HUES48 (cell line): ENCODE measurements around the gene LCMT2.
A peak's percentile ranks its signal among the peaks of the same experiment; 100 is the strongest.
"Not testable (repeated sequence)": the region's sequence is repeated elsewhere in the genome, so short reads cannot be mapped to it uniquely, and the experiment has no call there.

ENCODE experiments used
- H3K27ac ChIP-seq: one replicate; pipeline ENCODE4 v1.7.0; 2013; ENCODE audit warnings: low read depth, low read length, inconsistent platforms
- H3K27me3 ChIP-seq: 2 replicates; pipeline ENCODE4 v1.6.1; 2013; ENCODE audit warnings: mild to moderate bottlenecking, low read length; ENCODE audit not compliant: control insufficient read depth, insufficient read depth
- H3K36me3 ChIP-seq: 2 replicates; pipeline ENCODE4 v1.6.1; 2013; ENCODE audit warnings: low read length; ENCODE audit not compliant: control insufficient read depth, insufficient read depth
- H3K4me1 ChIP-seq: 2 replicates; pipeline ENCODE4 v1.6.1; 2013; ENCODE audit warnings: mild to moderate bottlenecking, low read length; ENCODE audit not compliant: control insufficient read depth, insufficient read depth
- H3K4me3 ChIP-seq: 2 replicates; pipeline ENCODE4 v1.5.1; 2013; ENCODE audit warnings: mild to moderate bottlenecking, low read depth, low read length
- H3K9ac ChIP-seq: 2 replicates; pipeline ENCODE4 v1.6.1; 2013; ENCODE audit warnings: mild to moderate bottlenecking, low read depth, low read length, moderate library complexity
- H3K9me3 ChIP-seq: 2 replicates; pipeline ENCODE4 v1.6.1; 2013; ENCODE audit warnings: low read length; ENCODE audit not compliant: control insufficient read depth, insufficient read depth

The LCMT2 gene

GRCh38 chr15:43312378-43312777, 18.0 kb downstream of the LCMT2 start:
- Histone ChIP-seq H3K36me3 (no peaks in the 10 kb centered on the region), H3K27me3 (no peaks in the 10 kb centered on the region), H3K9ac (no peak overlapping the region), H3K27ac (no peak overlapping the region), H3K4me1 (no peaks in the 10 kb centered on the region), H3K9me3 (no peaks in the 10 kb centered on the region), H3K4me3 (no peak overlapping the region)

DNA sequence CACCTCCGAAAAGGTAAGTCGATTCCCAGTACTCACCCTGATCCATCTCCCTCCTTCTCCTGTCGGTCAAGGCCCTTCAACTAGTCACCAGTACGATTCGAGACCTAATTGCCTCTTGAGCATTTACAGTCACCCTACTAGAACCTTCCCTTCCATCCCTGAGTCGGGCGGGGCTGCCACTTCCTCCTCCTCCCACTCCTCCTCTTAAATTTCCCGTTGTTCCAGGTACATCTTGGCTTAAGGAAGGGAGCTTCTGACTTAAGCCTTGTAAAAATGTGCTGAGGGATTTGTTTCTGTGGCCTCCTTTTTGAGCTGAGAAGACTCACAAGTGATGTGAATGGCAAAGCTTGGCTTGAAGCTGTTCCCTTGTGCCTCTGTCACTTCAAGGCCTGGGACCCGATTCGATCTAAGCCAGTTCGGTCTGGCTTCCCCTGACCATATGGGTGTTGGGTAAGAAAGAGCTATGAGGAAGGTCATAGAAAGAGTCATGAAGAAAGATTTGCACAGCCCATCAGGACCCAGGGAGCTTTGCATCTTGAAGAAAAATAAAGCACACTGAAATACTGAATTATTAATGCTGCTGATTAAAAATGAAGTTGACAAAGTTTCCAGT, 28.1 kb downstream of the LCMT2 start, which contains the start of gene TGM7:
Gene TGM7 (minus strand): TSS at position 51 of the 613 bp plus-strand sequence.
- H3K9ac ChIP-seq: no peak within 1 kb of the TSS
- H3K4me3 ChIP-seq: no peak within 1 kb of the TSS
- no peak within 1 kb of the TSS for H3K27ac ChIP-seq
- no peaks in the 10 kb centered on the region for H3K9me3 ChIP-seq
- no peaks in the 10 kb centered on the region for H3K36me3 ChIP-seq
- no peaks in the 10 kb centered on the region for H3K27me3 ChIP-seq
- H3K4me1 ChIP-seq: peaks cover 6% of the 10 kb centered on the region

- Histone ChIP-seq H3K36me3 (no peaks in the 10 kb centered on the region), H3K27me3 (no peaks in the 10 kb centered on the region), H3K27ac (no peak overlapping the region), H3K4me1 (peaks cover 6% of the 10 kb centered on the region), H3K9me3 (no peaks in the 10 kb centered on the region), H3K4me3 (no peak overlapping the region), H3K9ac (no peak overlapping the region)
Measured at GRCh38 chr15:43299884-43300283, 30.5 kb downstream of the LCMT2 start.

DNA sequence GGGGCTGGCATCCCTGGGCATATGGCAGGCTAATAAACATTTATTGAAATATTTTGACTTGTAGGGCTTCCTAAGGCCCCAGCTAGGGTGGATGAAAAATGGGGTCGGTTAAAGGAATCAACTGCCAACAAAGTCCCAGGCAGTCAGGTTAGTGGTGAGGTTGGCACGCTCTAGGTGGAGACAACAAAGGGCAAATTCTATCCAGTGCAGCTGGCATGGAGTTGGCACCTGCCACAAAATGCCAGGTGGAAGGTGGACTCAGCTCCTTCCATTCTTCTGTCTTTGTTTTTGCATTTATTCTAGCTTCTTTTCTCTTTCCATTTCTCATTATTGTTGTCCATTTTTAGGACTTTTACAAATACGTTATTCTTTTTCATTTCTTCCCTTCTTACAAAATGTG, 31.0 kb downstream of the LCMT2 start:
- peaks cover 6% of the 10 kb centered on the region for H3K4me1 ChIP-seq
- H3K4me3 ChIP-seq: no peak overlapping the region
- H3K27me3 ChIP-seq: no peaks in the 10 kb centered on the region
- no peak overlapping the region for H3K9ac ChIP-seq
- no peaks in the 10 kb centered on the region for H3K36me3 ChIP-seq
- H3K9me3 ChIP-seq: no peaks in the 10 kb centered on the region
- no peak overlapping the region for H3K27ac ChIP-seq

DNA sequence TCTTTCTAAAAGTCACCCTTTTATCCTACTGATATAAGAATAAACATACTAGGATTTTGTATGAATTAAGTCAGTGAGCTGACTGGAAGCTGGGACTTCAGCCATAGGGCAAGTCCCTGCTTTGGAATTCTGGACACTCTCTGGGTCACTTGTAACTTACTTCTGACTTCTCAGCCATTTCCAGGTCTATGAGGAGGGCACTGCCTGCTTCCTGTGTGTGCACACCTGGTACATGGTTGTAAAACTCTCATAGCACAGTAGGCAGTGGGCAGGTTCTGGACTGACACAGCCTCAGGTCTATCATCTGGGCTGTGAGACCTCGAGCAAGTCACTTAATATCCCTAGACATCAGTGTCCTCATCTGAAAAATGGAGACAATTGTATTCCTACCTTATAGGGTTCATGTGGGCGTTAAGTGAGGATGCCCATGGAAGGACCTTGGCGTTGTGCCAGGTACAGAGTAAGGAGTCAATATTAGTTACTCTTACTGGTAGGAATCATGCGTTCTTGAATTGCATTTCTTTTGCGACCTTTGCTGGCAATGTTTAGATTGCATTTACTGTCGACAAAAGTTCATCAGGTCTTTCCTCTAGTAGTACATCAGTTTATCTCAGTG, 36.2 kb downstream of the LCMT2 start:
- Histone ChIP-seq H3K27me3 (no peaks in the 10 kb centered on the region; the same call in 1 of the 2 replicates), H3K4me3 (no peak overlapping the region), H3K9ac (no peak overlapping the region), H3K4me1 (peaks cover 10% of the 10 kb centered on the region), H3K9me3 (no peaks in the 10 kb centered on the region), H3K36me3 (no peaks in the 10 kb centered on the region), H3K27ac (no peak overlapping the region)

DNA sequence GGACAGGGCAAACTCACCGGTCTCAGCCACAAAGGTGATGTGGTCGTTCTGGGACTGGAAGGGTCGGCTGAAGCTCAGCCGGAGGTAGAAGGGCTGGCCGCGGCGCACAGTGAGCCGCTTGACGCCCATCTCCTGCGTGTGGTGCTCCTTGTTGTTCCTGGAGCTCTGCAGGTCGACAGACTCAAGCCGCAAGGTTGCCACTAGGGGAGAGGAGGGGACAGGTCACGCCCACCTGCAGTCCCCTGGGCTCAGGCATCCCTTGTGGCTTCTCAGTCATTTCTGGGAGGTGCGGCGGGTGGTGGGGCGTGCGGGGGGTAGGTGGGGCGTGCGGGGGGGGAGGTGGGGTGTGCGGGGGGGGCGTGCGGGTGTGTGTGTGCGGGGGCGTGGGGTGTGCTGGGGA, 36.9 kb downstream of the LCMT2 start:
- no peaks in the 10 kb centered on the region; the same call in 1 of the 2 replicates for H3K27me3 ChIP-seq
- no peak overlapping the region for H3K27ac ChIP-seq
- H3K9ac ChIP-seq: no peak overlapping the region; the same call in 1 of the 2 replicates
- no peaks in the 10 kb centered on the region for H3K36me3 ChIP-seq
- no peaks in the 10 kb centered on the region for H3K9me3 ChIP-seq
- peak overlapping the region; percentile 43 for H3K4me3 ChIP-seq
- peaks cover 10% of the 10 kb centered on the region for H3K4me1 ChIP-seq

DNA sequence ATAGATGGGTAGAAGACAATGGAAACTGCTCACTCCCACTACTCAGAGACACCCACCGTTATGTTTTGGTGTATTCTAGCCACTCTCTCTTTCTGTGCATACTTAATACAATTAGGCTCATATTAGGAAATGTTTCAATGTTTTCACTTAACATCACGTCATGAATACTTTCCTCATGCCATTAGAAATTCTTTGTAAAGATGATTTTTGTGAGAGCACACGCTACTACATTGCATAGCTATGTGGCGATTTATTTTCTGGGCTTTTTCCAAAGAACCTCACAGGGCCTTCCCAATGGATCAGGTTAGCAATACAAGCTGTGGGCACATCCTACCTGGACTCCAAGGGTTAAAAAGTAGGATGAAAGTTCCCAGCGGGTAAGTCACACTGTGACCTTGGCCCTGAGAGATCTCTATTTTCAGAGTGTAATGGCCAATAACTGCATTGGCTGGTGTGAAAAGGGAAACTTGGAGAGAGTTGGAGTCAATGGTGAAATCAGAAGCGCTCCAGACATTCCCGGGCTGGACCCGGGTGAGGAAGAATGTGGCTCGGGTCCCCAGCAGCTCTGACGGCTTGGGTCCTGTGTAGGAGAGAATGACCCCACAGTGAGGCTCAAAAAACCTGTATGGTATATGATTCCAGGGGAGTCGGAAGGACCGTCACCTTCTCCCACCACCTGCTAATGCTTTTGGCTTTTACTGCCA, 37.8 kb downstream of the LCMT2 start:
- Histone ChIP-seq H3K9ac (no peak overlapping the region), H3K27ac (no peak overlapping the region), H3K36me3 (no peaks in the 10 kb centered on the region), H3K27me3 (no peaks in the 10 kb centered on the region; the same call in 1 of the 2 replicates), H3K9me3 (no peaks in the 10 kb centered on the region), H3K4me1 (peaks cover 4% of the 10 kb centered on the region; the same call in 1 of the 2 replicates), H3K4me3 (no peak overlapping the region)

- H3K9me3 ChIP-seq, H3K4me3 ChIP-seq, H3K27ac ChIP-seq, H3K4me1 ChIP-seq, H3K9ac ChIP-seq, H3K36me3 ChIP-seq, H3K27me3 ChIP-seq: not testable (repeated sequence)
Measured at GRCh38 chr15:43289656-43290055, 40.7 kb downstream of the LCMT2 start.

DNA sequence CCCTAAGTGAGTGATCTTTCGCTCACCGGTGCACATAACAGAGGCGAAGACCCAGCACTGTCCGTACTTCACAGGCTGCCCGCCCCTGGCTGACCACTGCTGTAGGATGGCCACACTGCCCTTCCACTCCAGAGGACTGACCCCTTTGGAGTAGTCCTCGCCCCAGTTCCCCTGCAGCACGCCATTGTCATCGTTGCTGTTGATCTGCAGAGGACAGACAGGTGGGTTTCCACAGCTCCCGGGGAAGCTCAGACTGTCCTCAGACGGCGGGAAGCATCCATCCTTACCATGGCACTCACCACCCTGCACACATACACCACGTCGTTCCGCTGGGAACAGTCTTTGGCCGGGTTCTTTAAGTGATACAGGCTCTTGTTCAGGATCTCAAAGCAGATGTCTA, 43.1 kb downstream of the LCMT2 start:
- Histone ChIP-seq H3K9me3 (no peaks in the 10 kb centered on the region), H3K9ac (no peak overlapping the region), H3K4me3 (no peak overlapping the region), H3K27ac (no peak overlapping the region), H3K4me1 (no peaks in the 10 kb centered on the region), H3K36me3 (no peaks in the 10 kb centered on the region), H3K27me3 (no peaks in the 10 kb centered on the region)

- H3K4me3 ChIP-seq: no peak overlapping the region
- no peak overlapping the region for H3K9ac ChIP-seq
- no peaks in the 10 kb centered on the region for H3K36me3 ChIP-seq
- H3K27ac ChIP-seq: no peak overlapping the region
- no peaks in the 10 kb centered on the region for H3K27me3 ChIP-seq
- no peaks in the 10 kb centered on the region for H3K4me1 ChIP-seq
- H3K9me3 ChIP-seq: no peaks in the 10 kb centered on the region
Measured at GRCh38 chr15:43286074-43286473, 44.3 kb downstream of the LCMT2 start.

DNA sequence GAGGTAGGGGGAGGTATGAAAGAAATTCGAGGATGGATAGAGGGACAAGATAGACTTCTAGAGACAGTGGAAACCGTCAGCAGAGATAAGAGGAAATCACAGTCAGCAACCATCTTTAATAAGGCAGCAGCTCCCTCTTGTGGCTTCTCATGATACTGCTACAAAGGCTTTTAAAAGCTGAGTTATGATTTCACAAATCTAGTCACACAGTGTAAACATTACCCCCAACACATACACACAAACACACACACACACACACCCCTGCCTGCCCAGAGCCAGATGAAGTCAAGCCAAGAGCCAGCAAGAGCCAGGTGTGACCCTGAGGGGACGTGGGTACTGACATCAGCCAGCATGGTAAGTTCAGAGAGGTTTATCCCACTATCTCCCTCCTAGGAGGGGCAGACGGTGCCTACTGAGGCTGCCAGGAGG, 44.8 kb downstream of the LCMT2 start:
- H3K4me1 ChIP-seq: no peaks in the 10 kb centered on the region
- H3K36me3 ChIP-seq: no peaks in the 10 kb centered on the region
- H3K9ac ChIP-seq: no peak overlapping the region
- no peak overlapping the region for H3K27ac ChIP-seq
- H3K9me3 ChIP-seq: no peaks in the 10 kb centered on the region
- H3K4me3 ChIP-seq: no peak overlapping the region
- no peaks in the 10 kb centered on the region for H3K27me3 ChIP-seq
